Stimulated activated naive CD4-positive, alpha-beta T cell treated with Interleukin-2 at 50 U/mL for 16 hours (primary cell): ENCODE data around the gene WDR17.
A peak's percentile ranks its signal among the peaks of the same experiment; 100 is the strongest.
"Not testable (repeated sequence)": the region's sequence is repeated elsewhere in the genome, so short reads cannot be mapped to it uniquely, and the experiment has no call there.

Experiments
- DNase-seq: peaks from one replicate; lab custom pipeline; 2025; lab: John Stamatoyannopoulos, UW

WDR17 gene

GRCh38 chr4:176193126-176193525, 127.5 kb downstream of the WDR17 start:
- no peak for DNase-seq

GRCh38 chr4:176193938-176194337, 128.3 kb downstream of the WDR17 start:
- DNase-seq = peak; percentile 38

GRCh38 chr4:176195184-176195978, 129.7 kb downstream of the WDR17 start, which contains the start of gene SPATA4:
SPATA4 (minus strand) TSS chr4:176195585; CDS start chr4:176195562, 23 bp downstream.
- DNase-seq = peak; percentile 96

- DNase-seq = no peak
These were observed 132.8 kb downstream of the WDR17 start for GRCh38 chr4:176198316-176198903.

- DNase-seq = no peak
These were observed 139.7 kb downstream of the WDR17 start for GRCh38 chr4:176205299-176205698.

- DNase-seq = no peak
These were observed 142.2 kb downstream of the WDR17 start for GRCh38 chr4:176207839-176208238.

GRCh38 chr4:176209535-176209934, 143.9 kb downstream of the WDR17 start:
- DNase-seq = no peak

- no peak for DNase-seq
These were observed 144.5 kb downstream of the WDR17 start for GRCh38 chr4:176210101-176210500.

GRCh38 chr4:176210579-176211296, 145.1 kb downstream of the WDR17 start:
- DNase-seq = no peak

GRCh38 chr4:176212351-176212750, 146.7 kb downstream of the WDR17 start:
- not testable (repeated sequence) for DNase-seq

- DNase-seq = no peak
These were observed 151.9 kb downstream of the WDR17 start for GRCh38 chr4:176217510-176217909.

- DNase-seq = no peak
These were observed 156.5 kb downstream of the WDR17 start for GRCh38 chr4:176222149-176222548.

- no peak for DNase-seq
These were observed 157.9 kb downstream of the WDR17 start for GRCh38 chr4:176223561-176223960.

- no peak for DNase-seq
These were observed 161.1 kb downstream of the WDR17 start for GRCh38 chr4:176226736-176227135.

GRCh38 chr4:176229645-176230044, 164.0 kb downstream of the WDR17 start:
- DNase-seq = no peak
